ENCODE results near the gene DSTYK.

- no peak for TF ChIP-seq CTCF (IDR thresholded peaks at IDR 0.05)
- no peak for TF ChIP-seq POLR2AphosphoS5 (IDR thresholded peaks at IDR 0.05; ENCODE audit: low read depth, low read length)
- TF ChIP-seq TCF7L2 (IDR thresholded peaks at IDR 0.05; ENCODE audit: low read depth, low read length): no peak
- no peak for TF ChIP-seq REST (IDR thresholded peaks at IDR 0.05; ENCODE audit: insufficient read depth in 1 of 2, low read depth in 2 of 2, low read length in 1 of 2)
These were observed 26.3 kb upstream of the DSTYK start for GRCh38 chr1:205237526-205238484.
